Neural cell (in vitro differentiated cells): ENCODE results near the gene KDM1A. TPM values are rescaled to one million over a fixed set of nuclear protein-coding genes. Genes with fewer than 3 reads are reported as not detected.

Experiments
- H2AFZ ChIP-seq: fragments of 200-600, 300-800 bp; sonication (generic), shearing (Covaris generic); 2 replicates; pipeline ENCODE4 v1.6.0; 2014; ENCODE audit warnings: low read depth, mild to moderate bottlenecking, antibody characterized with exemption, low read length, moderate library complexity
- H3F3A ChIP-seq: fragments of 200-600 bp; shearing (Covaris generic); 2 replicates; pipeline ENCODE4 v1.6.1; 2016; ENCODE audit warnings: mild to moderate bottlenecking, moderate library complexity, mixed read lengths, antibody characterized with exemption, low read length; ENCODE audit not compliant: insufficient read depth, poor library complexity, severe bottlenecking
- H3K27ac ChIP-seq: fragments of 200-600, 300-800 bp; sonication (generic), shearing (Covaris generic); 2 replicates; pipeline ENCODE4 v1.5.1; 2014; ENCODE audit warnings: mild to moderate bottlenecking, low read length, moderate library complexity
- H3K27me3 ChIP-seq: fragments of 300-800, 200-600 bp; sonication (generic), shearing (Covaris generic); 2 replicates; pipeline ENCODE4 v1.6.0; 2014; ENCODE audit warnings: mild to moderate bottlenecking, low read depth, low read length, moderate library complexity; ENCODE audit not compliant: insufficient read depth
- H3K36me3 ChIP-seq: fragments of 300-800, 200-600 bp; sonication (generic), shearing (Covaris generic); 2 replicates; pipeline ENCODE4 v1.5.1; 2014; ENCODE audit warnings: mild to moderate bottlenecking, antibody characterized with exemption, low read length, moderate library complexity; ENCODE audit not compliant: insufficient read depth
- H3K4me2 ChIP-seq: fragments of 300-800, 200-600 bp; sonication (generic), shearing (Covaris generic); 2 replicates; pipeline ENCODE4 v1.6.0; 2014; ENCODE audit warnings: mild to moderate bottlenecking, low read length
- H3K4me3 ChIP-seq: fragments of 300-800, 200-600 bp; sonication (generic), shearing (Covaris generic); 2 replicates; pipeline ENCODE4 v1.5.1; 2014; ENCODE audit warnings: mild to moderate bottlenecking, low read length, moderate library complexity
- H3K79me2 ChIP-seq: fragments of 200-600 bp; shearing (Covaris generic); replicated peaks from 2 replicates; pipeline ENCODE4 v1.6.0; 2014; ENCODE audit warnings: mild to moderate bottlenecking, low read length, moderate library complexity; ENCODE audit not compliant: insufficient read depth
- H3K9ac ChIP-seq: fragments of 300-800, 200-600 bp; sonication (generic), shearing (Covaris generic); 2 replicates; pipeline ENCODE4 v1.6.1; 2016; ENCODE audit warnings: mild to moderate bottlenecking, low read length, mixed read lengths
- H3K9me2 ChIP-seq: fragments of 200-600 bp; shearing (Covaris generic); 2 replicates; pipeline ENCODE4 v1.6.1; 2016; ENCODE audit warnings: mild to moderate bottlenecking, low read length, mixed read lengths; ENCODE audit not compliant: insufficient read depth
- H3K9me3 ChIP-seq: fragments of 200-600, 300-800 bp; sonication (generic), shearing (Covaris generic); 2 replicates; pipeline ENCODE4 v1.6.1; 2016; ENCODE audit warnings: mild to moderate bottlenecking, mixed run types, low read length, moderate library complexity, mixed read lengths
- H4K20me1 ChIP-seq: fragments of 200-600 bp; shearing (Covaris generic); 2 replicates; pipeline ENCODE4 v1.6.1; 2016; ENCODE audit warnings: mild to moderate bottlenecking, mixed run types; ENCODE audit not compliant: insufficient read depth
- CTCF ChIP-seq: fragments of 450-650 bp; IDR thresholded peaks from 2 replicates; pipeline ENCODE4 v1.5.1; 2014; ENCODE audit warnings: antibody characterized with exemption, mild to moderate bottlenecking, moderate library complexity; ENCODE audit not compliant: poor library complexity, severe bottlenecking
- EP300 ChIP-seq: fragments of 450-650 bp; conservative IDR thresholded peaks from 2 replicates; pipeline ENCODE4 v1.6.1; 2014; ENCODE audit warnings: antibody characterized with exemption, mild to moderate bottlenecking, moderate library complexity; ENCODE audit not compliant: poor library complexity, severe bottlenecking
- EZH2 ChIP-seq: fragments of 200-600, 300-800 bp; shearing (Covaris generic), sonication (generic); IDR thresholded peaks from 2 replicates; pipeline ENCODE4 v1.6.1; 2014; ENCODE audit warnings: antibody characterized with exemption, low read length, borderline replicate concordance, mild to moderate bottlenecking; ENCODE audit not compliant: insufficient read depth, poor library complexity, severe bottlenecking
- MXI1 ChIP-seq: fragments of 450-650 bp; conservative IDR thresholded peaks from 2 replicates; pipeline ENCODE4 v1.6.1; 2014; ENCODE audit warnings: antibody characterized with exemption, mild to moderate bottlenecking; ENCODE audit not compliant: poor library complexity, severe bottlenecking
- POLR2AphosphoS5 ChIP-seq: IDR thresholded peaks from 2 replicates; pipeline ENCODE4 v1.6.1; 2012
- RAD21 ChIP-seq: fragments of 450-650 bp; conservative IDR thresholded peaks from 2 replicates; pipeline ENCODE4 v1.6.1; 2014; ENCODE audit warnings: antibody characterized with exemption, mild to moderate bottlenecking, moderate library complexity
- REST ChIP-seq: IDR thresholded peaks from 2 replicates; pipeline ENCODE4 v1.6.1; 2012; ENCODE audit warnings: borderline replicate concordance
- SMC3 ChIP-seq: fragments of 450-650 bp; conservative IDR thresholded peaks from 2 replicates; pipeline ENCODE4 v1.6.1; 2014; ENCODE audit warnings: antibody characterized with exemption, mild to moderate bottlenecking, moderate library complexity; ENCODE audit not compliant: poor library complexity
- TAF1 ChIP-seq: IDR thresholded peaks from 2 replicates; pipeline ENCODE4 v1.6.1; 2012; ENCODE audit warnings: low read depth
- polyA plus RNA-seq: library from polyadenylated mRNA; depleted of rRNA; stranded (reverse); fragments of >200 nt; gene quantifications from 2 replicates; pipeline ENCODE4 v1.2.3, GENCODE V29; 2014

KDM1A gene
- polyA plus RNA-seq, 1 donor from 2014 or later = 276 TPM

- Histone ChIP-seq H3K79me2 (no peaks in the 10 kb centered on the region), H3K36me3 (no peaks in the 10 kb centered on the region), H3K9me2 (no peaks in the 10 kb centered on the region), H2AFZ (no peak overlapping the region), H3K27me3 (no peaks in the 10 kb centered on the region), H4K20me1 (no peaks in the 10 kb centered on the region), H3K4me3 (no peak overlapping the region), H3K9me3 (no peaks in the 10 kb centered on the region), H3K27ac (no peak overlapping the region), H3K9ac (no peak overlapping the region), H3K4me2 (no peak overlapping the region), H3F3A (no peaks in the 10 kb centered on the region)
- TF ChIP-seq EP300 (no peak), RAD21 (no peak), TAF1 (no peak), SMC3 (no peak), EZH2 (no peak), MXI1 (no peak), REST (no peak), CTCF (no peak), POLR2AphosphoS5 (no peak)
Measured at GRCh38 chr1:23110391-23110790, 91.1 kb downstream of the KDM1A start.

- Histone ChIP-seq H3K9ac (no peak overlapping the region), H3K36me3 (no peaks in the 10 kb centered on the region), H3F3A (no peaks in the 10 kb centered on the region), H4K20me1 (no peaks in the 10 kb centered on the region), H3K9me2 (no peaks in the 10 kb centered on the region), H3K9me3 (no peaks in the 10 kb centered on the region), H2AFZ (no peak overlapping the region), H3K27ac (no peak overlapping the region), H3K4me3 (no peak overlapping the region), H3K27me3 (no peaks in the 10 kb centered on the region), H3K79me2 (peaks cover 1% of the 10 kb centered on the region), H3K4me2 (no peak overlapping the region)
- TF ChIP-seq MXI1 (no peak), RAD21 (no peak), EP300 (no peak), REST (no peak), CTCF (no peak), POLR2AphosphoS5 (no peak), EZH2 (no peak), TAF1 (no peak), SMC3 (no peak)
Measured at GRCh38 chr1:23111600-23112535, 92.6 kb downstream of the KDM1A start.
